ENCODE data around the gene NOS1AP.
"Not testable (repeated sequence)": the region's sequence is repeated elsewhere in the genome, so short reads cannot be mapped to it uniquely, and the experiment has no call there.

Gene NOS1AP

DNA sequence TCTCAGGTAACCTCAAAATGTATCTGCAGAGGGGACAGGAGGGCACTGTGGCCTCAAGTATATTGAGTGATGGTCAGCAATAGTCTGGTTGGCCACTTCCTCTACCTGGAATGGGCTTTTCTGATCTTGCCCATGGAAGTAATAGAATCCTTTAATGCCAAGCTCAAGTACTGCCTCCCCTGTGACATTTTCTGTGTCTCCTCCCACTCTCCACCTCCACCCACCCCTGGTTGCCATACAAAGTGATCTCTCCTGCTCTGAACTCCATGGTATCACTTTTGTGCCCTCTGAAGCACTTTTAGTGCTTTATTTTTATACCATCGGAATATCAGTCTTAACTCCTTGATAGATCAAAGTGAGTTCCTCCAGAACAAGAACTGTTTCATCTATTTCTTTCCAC, 9.2 kb upstream of the NOS1AP start:
- no peak for DNase-seq

DNA sequence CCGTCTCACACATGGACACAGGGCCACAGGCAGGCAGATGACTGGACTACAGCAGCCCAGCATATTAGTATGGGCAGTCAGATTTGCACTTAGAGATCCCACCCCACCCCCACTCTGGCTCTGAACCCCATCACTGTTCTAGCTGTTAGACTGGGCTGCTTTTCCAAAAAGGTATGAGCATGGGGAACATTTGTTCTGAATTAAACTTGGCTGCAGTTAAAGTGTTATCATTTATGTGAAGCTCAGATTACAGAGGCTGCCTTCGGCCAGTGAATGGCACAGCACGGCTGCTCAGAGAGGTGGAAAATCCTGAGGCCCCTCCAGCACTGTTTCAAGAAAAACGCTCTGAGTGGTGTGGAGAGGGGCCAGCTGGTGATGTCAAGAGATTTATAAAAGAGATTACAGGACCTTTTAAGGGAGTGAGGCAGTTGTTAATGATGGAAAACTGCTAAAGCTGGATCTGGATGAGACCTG, 6.9 kb upstream of the NOS1AP start:
- DNase-seq, result no peak

DNA sequence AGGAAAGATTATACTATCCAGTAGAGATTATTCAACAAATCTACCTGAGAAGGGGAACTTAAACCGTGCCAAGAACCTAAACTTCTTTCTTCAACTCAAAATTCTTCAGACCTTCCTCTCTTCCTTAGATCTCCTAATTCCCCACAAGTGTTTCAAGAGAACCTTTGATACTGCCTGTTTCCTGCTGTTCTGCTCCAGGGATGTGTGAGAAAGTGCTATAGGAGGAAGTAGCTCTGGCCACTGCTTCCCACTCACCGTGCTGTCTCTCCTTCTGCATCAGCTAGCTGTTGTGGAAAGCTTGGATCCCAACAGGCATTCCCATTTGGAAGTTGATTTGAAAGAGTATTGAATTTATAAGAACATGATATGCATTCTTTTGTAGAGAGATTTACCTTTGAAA, 4.5 kb upstream of the NOS1AP start:
- no peak for DNase-seq

DNA sequence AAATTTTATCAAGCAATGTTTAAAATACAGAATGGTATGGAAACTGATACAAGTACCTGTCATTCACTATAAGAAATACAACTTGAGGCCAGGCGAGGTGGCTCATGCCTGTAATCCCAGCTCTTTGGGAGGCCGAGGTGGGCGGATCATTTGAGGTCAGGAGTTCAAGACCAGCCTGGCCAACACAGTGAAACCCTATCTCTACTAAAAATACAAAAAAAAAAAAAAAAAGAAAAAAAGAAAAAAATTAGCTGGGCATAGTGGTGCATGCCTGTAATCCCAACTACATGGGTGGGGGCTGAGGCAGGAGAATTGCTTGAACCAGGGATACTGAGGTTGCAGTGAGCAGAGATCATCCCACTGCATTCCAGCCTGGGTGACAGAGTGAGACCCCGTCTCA, 2.7 kb upstream of the NOS1AP start:
- DNase-seq, result not testable (repeated sequence)

DNA sequence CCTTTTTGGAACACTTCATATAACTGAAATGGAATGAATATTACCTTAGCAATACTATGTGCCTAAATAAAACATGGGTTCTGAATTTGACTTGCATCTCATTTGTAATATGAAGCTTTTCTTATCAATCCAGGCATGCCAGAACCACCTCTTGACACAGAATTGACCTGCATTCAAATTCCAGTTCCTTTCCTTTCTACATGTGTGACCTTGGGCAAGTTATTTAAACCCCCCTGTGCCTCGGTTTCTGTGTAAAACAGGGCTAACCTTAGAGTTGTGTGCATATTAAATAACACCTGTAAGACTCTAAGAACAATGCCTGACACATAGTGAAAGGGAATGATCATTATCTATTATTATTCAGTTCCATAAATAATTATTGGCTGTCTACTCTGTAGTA, 2.0 kb upstream of the NOS1AP start:
- DNase-seq, result no peak

DNA sequence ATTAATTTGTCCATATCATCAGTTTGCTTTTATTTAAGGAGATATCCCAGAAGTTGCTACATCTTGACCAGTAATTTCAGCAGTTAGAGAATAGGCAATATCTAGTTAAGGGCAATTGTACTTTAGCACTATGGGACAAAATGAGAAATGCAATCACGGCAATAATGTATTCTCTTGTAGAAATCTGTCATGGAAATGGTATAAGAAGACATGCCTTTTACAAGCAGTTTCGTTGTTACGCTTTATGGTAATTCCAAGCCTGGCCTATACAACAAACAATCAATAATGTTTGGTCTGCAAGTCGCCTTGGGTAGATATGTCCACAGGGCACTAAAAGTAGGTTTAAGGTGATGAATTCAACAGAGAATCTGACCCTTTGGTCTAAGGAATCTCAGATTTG, 1.2 kb upstream of the NOS1AP start:
- no peak for DNase-seq

DNA sequence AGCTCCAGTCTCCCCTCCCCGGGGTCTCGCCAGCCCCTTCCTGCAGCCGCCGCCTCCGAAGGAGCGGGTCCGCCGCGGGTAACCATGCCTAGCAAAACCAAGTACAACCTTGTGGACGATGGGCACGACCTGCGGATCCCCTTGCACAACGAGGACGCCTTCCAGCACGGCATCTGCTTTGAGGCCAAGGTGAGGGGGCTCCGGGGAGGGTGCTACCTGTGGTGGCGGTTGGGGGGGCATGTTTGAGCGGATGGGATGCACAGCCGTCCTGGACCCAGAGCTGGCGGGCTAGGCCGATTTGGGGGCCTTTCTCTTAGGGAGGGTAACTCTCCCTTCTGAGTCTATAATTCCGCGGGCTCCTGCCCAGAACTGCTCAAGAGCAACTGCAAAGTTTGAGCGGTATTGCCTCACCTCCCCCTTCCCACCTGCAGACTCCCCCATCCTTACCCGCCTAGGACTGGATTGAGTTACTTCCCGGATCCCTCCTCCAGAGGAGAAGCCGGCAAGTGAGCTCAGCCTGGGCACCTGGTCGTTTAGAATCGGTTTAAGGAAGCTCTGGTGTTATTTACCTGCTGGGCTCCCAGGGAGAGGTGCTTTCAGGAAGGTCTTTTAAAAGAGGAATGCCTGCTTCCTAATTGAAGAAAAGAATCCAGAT, 730 bp downstream of the NOS1AP start:
- no peak for DNase-seq

DNA sequence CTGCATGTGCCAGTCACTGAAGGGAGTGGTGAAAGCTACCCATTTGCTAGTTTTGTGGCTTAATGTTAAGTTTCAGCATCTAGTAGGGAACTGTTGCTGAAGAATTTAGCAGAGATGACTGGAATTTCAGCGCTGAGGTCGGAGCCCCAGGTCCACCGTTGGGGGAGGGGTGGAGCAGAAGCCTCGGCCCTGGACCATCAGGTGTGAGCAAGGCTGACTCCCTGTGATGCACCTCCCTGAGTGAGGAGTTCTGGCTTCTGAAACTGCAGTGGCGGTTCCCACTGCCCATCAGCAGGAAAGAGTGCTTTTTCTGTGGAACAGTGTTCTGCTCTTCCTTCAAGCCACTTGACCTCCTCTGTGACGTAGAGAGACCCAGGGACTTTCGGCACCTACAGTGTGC, 1.3 kb downstream of the NOS1AP start:
- DNase-seq, result no peak

DNA sequence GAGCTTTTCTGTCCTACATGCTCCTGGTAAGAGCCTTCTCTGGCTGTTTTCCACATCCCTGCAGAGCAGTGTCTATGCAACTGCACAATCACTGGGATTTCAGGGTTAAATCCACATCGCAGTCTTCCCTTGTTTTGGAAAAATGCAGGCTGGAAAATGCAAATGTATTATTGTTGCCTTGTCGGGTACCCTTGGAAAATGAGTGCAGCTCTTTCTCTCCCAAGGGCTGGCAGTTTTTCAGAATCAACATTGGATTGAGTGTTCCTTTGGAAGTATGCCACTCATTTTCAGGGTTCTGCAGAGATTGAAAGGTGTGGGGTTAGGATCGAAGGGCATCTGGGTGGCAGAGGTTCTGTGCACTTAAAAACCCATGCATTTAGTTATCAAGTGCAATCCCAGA, 3.2 kb downstream of the NOS1AP start:
- no peak for DNase-seq

DNA sequence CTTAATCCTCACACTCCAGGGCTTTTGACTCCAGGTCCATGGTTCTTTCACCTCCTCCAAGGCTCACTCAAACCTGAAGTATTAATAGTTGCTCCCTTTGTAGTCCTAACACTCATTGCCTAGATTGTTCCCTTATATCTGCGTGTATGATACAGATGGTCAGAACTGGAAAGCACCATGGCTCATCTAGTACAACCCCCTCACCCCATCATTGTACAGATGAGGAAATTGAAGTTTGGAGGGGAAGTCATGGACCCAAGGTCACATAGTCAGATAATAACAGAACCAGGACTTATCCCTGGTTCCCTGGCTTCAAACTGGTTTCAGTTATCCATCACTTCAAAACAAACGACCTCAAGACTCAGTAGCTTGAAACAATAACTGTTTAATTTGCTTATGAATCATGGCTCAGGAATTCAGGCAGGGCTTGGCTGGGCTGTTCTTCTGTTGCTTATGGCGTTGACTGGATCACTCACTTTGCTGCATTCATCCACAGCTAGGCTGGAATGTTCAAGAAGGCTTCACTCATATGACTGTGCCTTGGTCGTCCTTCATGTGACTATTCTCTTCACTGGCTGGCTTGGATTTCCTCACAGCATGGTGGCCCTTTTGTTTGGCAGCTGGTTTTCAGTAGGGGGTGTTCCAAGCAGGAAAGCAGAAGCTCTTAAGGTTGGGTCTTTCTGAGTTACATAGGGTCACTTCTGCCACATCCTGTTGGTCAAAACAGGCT, 5.0 kb downstream of the NOS1AP start:
- no peak for DNase-seq

DNA sequence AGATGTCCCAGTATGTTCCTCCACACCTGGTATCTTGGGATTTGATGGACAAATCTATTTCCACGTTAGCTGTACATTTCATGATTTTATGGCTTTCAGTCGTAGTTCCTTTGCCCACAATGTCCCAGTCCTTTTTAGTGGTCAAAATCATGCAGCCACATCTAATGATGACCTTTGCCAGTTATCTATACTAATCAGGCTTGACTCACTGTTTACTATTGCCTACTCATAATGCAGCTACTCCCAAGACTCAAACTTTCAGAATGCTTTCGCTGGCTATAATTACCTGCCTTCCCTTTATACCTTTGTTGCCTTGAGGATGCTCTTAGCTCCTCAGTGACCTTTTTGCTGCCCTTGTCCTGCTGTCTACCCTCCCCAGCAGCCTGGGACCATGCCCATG, 6.4 kb downstream of the NOS1AP start:
- DNase-seq, result no peak

DNA sequence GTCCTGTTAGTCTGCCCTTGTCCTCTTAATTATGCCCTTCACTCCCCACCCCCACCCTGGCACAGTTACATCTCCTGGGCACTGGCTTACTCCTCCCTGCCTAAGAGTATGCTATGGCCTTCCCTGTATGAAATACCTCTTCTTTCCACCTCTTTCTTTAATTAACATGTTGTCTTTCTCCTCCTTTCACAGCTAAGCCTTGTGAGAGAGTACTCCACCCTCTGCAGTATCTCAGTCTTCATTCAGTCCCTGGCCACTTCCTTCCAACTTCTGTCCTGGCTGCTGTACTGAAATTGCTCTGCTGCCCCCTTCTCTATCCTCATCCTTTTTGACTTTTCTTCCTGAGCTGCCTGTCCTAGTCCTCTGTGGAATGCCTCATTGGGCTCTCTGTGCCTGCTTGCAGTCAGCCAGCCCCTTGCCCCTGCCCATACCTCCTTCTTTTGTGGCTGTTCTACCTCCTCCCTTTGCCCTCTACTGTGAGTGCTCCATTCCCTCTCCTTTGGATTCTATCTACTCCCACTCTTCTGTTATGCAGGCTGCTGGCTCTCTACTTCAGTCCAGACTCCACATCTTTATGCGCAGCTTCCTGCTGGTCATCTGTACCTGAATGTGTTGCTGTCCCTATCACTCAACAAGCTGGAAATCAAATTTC, 8.3 kb downstream of the NOS1AP start:
- DNase-seq, result no peak

DNA sequence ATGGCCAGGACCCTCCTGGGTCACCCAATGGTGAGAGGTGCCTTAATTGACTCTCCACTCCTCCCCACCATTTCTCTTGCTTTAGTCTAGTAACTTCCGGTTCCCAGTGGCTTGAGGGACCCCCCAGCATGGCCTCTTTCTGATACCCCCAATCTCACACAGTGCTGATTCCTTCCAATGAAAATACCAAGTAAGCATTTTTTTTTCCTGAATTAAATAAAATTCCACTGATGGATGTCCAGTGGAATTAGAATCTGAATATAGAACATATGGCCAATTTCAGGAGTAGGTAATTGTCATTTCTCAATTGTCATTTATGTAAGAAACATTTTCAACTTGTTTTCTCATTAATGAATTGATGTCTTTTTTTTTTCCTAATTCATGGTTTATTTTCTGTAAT, 9.5 kb downstream of the NOS1AP start:
- DNase-seq, result no peak

DNA sequence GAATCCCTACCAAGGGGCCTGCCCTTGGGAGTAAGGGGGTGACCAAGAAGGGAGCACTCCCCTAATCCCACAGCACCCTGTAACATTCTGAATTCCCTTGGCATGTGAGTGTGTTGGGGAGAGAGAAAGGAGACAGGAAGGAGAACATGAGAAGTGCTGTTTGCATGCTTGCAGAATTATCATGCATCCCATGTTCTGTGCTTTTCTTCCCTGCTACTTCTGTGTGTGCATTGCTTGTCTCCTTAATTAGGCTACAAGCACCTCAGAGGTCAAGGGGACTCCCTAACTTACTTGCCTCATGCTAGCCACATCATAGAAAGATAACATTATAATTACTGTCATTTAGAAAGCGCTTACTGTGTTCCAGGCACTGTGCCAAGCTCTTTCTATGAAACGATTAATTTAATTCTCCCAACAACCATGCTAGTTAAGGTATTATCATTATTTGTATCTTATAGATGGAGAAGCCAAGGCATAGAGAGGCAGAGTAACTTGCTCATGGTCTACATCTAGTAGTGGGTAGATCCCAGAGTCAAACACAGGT, 11.1 kb downstream of the NOS1AP start:
- DNase-seq, result no peak

DNA sequence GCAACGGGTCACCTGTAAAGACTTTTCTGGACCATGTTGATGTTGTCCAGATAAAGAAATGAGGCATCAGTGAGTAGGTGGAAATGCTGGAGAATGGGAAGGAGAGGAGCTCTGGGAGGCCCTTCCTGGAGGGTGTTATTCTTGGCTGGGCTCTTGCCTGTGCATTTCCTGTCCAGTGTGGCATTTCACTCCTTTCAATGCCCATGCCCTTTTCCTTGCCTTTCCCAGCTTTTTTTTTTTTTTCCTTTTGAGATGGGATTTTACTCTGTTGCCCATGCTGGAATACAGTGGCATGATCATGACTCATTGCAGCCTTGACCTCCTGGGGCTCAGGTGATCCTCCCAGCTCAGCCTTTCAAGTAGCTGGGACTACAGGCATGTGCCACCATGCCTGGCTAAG, 11.8 kb downstream of the NOS1AP start:
- DNase-seq, result no peak

DNA sequence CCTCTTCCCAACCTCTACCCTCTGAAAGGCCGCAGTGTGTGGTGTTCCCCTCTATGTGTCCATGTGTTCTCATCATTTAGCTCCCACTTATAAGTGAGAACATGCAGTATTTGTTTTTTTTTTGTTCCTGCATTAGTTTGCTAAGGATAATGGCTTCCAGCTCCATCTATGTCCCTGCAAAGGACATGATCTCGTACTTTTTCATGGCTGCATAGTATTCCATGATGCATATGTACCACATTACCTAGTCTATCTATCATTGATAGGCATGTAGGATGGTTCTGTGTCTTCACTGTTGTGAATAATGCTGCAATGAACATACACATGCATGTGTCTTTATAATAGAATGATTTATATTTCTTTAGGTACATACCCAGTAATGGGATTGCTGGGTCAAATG, 12.6 kb downstream of the NOS1AP start:
- DNase-seq, result not testable (repeated sequence)

DNA sequence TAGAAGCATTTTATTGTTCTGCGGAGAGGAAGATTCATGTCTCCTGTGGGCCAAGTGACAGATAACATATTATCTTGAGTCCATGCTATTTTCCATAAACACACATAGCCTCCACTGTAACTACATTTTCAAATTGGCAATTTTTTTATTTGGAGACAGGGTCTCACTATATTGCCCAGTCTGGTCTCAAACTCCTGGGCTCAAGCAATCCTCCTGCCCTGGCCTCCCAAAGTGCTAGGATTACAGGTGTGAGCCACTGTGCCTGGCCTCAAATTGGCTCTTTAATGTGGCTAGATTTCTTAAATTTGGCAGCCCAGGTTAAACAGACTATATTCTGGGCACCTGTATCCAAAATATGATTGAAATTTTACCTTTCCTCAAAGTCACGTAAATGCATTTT, 13.8 kb downstream of the NOS1AP start:
- no peak for DNase-seq

DNA sequence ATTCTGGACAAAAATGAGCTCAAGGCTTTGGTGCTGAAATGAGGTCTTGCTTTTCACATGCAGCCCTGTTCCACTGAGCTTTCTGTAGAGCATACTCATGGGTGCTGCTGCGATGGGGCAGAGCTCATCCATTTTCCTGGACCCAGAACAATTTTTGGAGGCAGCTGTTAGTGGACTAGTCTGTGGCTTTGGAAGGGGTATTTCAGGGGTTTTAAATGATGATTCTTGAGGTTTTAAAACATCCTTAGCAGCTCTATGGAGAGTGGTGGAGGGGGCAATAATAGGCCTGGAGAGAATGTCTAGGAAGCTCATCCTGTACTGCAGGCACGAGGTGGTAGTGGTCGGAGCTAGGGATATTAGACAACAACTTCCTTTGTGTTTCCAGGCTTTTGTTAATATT, 16.5 kb downstream of the NOS1AP start:
- no peak for DNase-seq

DNA sequence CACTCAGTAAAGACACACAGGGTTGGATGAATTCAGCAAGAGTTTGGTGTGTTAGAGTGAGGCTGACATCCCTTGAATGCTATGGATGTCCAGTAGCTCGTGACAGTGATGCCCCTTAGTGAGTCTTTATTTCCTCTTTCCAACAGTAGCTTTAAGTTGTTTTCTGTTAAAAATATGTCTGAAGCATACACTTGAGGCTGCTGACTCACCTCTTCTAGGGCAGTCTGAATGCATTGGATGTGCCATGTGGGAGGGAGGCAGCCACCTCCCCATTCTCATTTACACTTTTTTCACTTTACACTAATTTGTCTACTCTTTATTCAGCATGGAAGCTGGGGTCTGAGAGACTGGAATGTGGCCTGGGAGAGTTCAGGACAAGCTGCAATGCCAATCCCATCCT, 17.6 kb downstream of the NOS1AP start:
- peak; percentile 34 for DNase-seq

DNA sequence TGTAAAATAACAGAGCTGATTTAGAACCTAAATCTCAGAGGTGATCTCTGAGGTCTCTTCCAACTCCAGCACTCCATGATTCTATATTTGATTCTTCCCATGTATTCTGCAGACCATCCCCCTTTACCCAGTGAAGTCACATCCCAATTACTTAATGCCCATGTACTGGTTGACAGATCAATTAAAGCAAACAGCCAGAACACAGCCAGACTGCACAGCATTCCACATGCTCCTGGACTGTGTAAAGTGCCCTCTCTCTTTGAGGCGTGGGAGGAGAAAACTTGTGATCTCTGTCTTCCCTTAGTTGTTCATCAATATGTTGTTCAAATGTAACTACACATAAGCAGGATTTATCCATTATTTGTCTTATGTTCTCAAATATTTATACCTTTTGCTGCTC, 18.1 kb downstream of the NOS1AP start:
- DNase-seq, result no peak

DNA sequence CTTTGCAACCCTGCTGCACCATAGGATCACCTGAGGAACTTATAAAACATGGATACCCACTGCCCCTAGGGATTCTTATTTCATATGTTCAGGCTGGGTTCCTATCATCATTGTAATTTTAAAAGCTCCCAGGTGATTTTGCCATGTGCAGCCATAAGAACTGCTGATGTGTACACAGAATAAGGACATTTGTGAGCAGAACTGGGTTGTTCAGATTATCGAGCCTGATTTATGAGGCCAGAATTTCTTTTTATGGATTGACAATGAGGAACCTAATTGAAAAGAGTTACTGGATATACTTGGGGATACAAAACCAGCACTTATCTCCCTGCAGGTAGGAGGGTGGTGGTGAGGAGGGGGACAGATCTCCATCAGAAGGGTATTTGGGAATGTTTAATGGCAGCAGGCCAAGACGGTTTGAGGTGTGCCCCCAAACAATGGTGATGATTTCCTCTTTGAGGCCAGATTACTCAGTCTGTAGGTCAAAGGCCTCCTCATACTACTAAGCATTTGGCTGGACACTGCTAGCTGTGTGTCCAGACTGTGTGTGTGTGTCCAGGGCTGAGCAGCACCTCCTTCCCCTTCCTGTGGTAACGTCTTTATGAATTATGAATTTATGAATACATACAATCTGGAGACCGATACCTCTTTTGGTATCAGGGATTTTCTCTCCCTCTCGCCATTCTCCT, 18.9 kb downstream of the NOS1AP start:
- peak; percentile 62 for DNase-seq

DNA sequence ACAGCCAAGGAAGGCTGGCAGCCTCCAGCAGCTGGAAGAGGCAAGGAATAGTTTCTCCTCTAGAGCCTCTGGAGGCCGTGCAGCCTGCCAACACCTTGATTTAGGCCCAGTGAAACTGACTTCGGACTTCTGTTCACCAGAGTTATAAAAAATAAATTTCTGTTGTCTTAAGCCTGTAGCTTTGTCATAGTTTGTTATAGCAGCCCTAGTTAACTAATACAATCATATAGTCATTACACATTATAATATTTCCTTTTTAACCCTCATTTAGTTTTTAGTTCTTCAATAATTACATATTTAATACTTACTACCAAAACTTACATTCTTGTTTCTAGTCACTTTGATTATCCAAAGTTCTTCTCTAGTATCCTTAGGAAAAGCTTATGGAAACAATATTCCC, 20.3 kb downstream of the NOS1AP start:
- no peak for DNase-seq

DNA sequence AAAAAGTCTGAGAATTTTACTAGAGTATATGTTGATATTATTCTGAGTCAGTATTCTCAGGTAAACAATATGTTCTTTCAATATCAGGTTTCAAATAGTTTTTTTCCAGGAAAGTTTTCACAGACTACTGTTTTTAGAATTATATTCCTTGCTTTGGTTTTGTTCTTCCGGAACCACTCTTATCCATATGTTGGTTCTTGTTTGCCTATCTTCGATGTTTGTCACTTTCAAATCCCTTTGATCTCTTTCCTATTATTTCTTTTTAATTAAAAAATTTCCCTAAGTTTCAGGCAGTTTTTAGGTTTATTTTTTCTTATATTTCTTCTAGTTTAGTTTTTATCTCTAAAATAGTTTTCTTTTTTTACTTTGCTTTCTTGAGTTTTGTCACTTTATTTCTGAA, 20.9 kb downstream of the NOS1AP start:
- DNase-seq, result no peak

Data from HCEC 1CT (cell line).